ENCODE measurements around the gene NEK10. TPM values are rescaled to one million over a fixed set of nuclear protein-coding genes. Genes with fewer than 3 reads are reported as not detected.

NEK10 gene
- total RNA-seq, 1 donor from 2014 or later: 4.2 TPM

DNA sequence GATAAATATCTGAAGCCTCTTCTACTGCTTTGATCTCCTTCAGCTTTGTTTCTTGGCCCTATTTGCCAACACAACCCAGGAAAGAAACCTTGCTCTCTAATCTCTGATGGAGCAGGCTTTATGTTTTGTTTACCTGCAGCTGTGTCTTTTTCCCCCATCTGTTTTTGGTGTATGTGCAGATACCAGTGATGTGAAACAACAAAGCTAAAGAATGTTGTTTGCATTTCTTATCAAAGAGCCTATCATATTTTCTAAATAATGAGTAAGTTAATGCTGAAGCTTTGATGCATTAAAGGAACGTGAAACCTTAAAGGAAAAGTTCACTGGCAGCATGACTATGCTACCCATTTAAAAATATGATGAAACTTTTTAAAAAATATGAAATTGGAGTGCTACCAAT, 238.4 kb downstream of the NEK10 start:
- Mint-ChIP-seq H3K27me3 (peaks cover 3% of the 10 kb centered on the region), H3K9me3 (no peaks in the 10 kb centered on the region), H3K4me3 (no peak overlapping the region), H3K36me3 (no peaks in the 10 kb centered on the region), H3K4me1 (ENCODE audit: unreplicated experiment) (no peaks in the 10 kb centered on the region), H3K27ac (no peak overlapping the region)
- TF ChIP-seq, protein P1, sequence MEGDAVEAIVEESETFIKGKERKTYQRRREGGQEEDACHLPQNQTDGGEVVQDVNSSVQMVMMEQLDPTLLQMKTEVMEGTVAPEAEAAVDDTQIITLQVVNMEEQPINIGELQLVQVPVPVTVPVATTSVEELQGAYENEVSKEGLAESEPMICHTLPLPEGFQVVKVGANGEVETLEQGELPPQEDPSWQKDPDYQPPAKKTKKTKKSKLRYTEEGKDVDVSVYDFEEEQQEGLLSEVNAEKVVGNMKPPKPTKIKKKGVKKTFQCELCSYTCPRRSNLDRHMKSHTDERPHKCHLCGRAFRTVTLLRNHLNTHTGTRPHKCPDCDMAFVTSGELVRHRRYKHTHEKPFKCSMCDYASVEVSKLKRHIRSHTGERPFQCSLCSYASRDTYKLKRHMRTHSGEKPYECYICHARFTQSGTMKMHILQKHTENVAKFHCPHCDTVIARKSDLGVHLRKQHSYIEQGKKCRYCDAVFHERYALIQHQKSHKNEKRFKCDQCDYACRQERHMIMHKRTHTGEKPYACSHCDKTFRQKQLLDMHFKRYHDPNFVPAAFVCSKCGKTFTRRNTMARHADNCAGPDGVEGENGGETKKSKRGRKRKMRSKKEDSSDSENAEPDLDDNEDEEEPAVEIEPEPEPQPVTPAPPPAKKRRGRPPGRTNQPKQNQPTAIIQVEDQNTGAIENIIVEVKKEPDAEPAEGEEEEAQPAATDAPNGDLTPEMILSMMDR (conservative IDR thresholded peaks at IDR 0.05): no peak
- DNase-seq (ENCODE audit: extremely low spot score, unreplicated experiment): no peak

DNA sequence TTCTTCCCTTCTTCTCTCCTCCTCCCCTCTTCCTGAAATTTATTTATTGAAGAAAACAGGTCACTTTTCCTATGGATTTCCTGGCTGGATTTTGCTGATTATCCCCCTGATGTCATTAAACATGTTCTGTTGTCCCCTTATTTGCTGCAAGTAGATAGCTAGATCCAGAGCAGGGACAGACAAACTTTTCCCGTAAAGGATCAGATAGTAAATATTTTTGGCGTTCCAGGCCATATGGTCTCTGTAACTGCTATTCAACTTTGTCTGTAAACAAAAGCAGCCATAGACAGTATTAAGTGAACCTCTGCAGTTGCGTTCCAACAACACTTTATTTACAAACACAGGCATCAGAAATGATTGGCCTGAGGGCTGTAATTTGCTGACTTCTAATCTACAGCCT, 241.3 kb downstream of the NEK10 start:
- Mint-ChIP-seq H3K27ac (no peak overlapping the region), H3K4me3 (no peak overlapping the region), H3K9me3 (no peaks in the 10 kb centered on the region), H3K27me3 (peaks cover 5% of the 10 kb centered on the region), H3K36me3 (no peaks in the 10 kb centered on the region), H3K4me1 (ENCODE audit: unreplicated experiment) (no peaks in the 10 kb centered on the region)
- TF ChIP-seq, protein P1 (conservative IDR thresholded peaks at IDR 0.05): no peak
- DNase-seq (ENCODE audit: extremely low spot score, unreplicated experiment): no peak

DNA sequence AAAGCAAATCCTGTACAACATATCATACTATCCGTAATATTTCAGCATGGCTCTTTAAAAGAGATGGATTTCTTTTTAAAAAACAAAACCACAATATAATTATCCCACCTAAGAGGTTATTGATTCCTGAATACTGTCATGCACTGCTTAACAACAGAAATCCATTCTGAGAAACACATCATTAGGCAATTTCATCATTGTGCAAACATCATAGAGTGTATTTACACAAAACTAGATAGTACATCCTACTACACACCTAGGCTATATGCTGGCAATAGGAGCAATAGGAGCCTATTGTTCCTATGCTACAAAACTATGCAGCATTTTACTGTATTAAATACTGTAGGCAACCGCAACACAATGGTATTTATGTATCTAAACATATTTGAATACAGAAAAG, 242.0 kb downstream of the NEK10 start:
- TF ChIP-seq, protein P1 (conservative IDR thresholded peaks at IDR 0.05): no peak
- Mint-ChIP-seq H3K4me3 (no peak overlapping the region), H3K4me1 (ENCODE audit: unreplicated experiment) (no peaks in the 10 kb centered on the region), H3K27me3 (peaks cover 5% of the 10 kb centered on the region), H3K36me3 (no peaks in the 10 kb centered on the region), H3K9me3 (no peaks in the 10 kb centered on the region), H3K27ac (no peak overlapping the region)
- no peak for DNase-seq (ENCODE audit: extremely low spot score, unreplicated experiment)

DNA sequence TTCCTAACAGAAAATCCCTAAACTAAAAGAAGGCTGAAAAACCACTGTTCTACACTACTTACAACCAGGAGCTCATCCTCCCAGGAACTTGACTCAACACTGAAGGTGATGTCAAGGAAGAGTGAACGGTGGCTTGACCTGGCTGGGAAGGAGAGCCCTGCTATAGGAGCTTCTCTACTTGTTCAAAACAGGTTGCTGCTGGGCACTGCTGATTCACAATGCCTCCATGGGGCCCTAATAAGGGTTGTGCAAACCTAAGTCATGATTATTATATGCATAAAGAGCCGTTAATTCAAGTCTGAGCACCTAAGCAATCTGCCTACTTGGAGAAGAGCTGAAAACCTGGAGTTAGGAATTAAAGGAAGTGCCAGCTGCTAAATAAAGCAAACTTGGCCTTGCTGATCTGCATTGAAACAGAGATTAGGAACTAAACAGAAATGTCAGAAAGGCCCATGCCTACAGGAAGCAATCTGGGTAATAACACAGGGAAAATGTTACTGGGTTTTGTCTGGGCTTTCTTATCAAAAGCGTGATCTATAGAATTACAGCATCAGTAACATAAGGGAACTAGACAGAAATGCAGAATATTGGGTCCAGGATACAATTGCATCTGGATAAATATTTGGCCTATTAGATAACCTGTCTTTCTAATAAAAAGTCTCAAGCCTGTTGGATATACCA, 243.2 kb downstream of the NEK10 start:
- Mint-ChIP-seq H3K4me3 (no peak overlapping the region), H3K4me1 (ENCODE audit: unreplicated experiment) (no peaks in the 10 kb centered on the region), H3K36me3 (no peaks in the 10 kb centered on the region), H3K27me3 (peaks cover 5% of the 10 kb centered on the region), H3K9me3 (peaks cover 4% of the 10 kb centered on the region), H3K27ac (no peak overlapping the region)
- DNase-seq (ENCODE audit: extremely low spot score, unreplicated experiment): no peak
- TF ChIP-seq, protein P1 (conservative IDR thresholded peaks at IDR 0.05): no peak

DNA sequence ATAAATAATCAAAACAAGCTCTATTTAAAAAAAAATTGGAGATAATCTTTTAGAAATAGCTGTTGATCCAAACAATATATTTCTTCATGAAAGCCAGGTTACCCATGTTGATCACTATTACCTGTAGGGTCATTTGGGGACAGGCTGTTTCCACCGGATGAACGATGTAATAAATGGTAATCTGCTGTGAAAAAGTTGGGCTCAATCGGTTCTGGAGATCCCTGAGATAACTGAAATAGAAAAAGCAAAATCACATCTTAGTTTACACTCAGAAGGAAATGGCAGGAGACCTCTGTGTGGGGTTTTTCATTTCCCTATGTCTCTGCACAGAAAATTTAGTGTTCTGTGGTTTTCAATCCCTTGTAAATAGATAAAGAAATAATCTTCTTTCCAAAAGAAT, 249.5 kb downstream of the NEK10 start:
- Mint-ChIP-seq H3K4me1 (ENCODE audit: unreplicated experiment) (no peaks in the 10 kb centered on the region), H3K27ac (no peak overlapping the region), H3K27me3 (peaks cover 3% of the 10 kb centered on the region), H3K9me3 (peaks cover 11% of the 10 kb centered on the region), H3K4me3 (no peak overlapping the region), H3K36me3 (no peaks in the 10 kb centered on the region)
- TF ChIP-seq, protein P1 (conservative IDR thresholded peaks at IDR 0.05): no peak
- no peak for DNase-seq (ENCODE audit: extremely low spot score, unreplicated experiment)

Data from type B pancreatic cell (in vitro differentiated cells).